DMS153 (cell line): Measurements from ENCODE around the gene COPG2.

ENCODE experiments used
- DNase-seq: peaks from one replicate; lab custom pipeline; 2025; lab: John Stamatoyannopoulos, UW

The COPG2 gene

DNA sequence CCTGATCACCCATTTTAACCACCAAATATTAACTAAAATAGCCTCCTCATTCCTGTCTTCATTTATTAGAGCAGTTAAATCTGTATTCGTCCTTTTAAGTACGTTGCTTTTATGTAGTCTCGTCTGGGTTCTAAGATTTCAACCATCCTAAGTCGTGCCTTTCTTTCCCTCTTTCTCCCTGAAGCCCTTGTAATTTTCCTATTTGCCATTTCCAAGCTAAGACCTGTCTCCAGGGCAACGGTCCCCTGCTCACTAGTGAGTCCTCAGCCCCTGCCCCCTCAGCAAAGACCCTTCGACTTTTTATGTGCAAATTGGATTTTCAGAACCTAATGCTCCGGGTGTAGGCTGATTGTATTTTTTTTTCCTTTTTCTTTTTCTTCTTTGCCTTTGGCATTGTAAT is 192.8 kb downstream of the COPG2 start:
- DNase-seq, result no peak

DNA sequence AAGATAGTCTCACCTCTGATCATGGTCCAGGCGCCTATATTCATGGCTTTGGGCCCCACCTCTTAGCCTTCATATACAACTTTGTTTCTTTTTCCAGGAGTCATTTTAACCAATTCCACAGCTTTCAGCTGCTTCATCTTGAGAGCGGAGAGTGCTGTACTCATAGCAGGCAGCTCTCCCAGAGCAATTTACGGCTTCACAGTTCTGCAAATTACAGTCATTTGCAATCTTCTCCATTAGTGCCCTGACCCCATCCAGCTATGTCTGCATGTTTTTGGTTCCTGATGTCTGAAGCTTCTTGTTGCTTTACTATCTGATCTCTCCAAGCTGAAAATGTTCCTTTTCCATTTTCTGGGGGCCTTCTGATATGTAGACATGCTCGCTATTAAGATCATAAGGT is 194.7 kb downstream of the COPG2 start:
- no peak for DNase-seq

GRCh38 chr7:130473289-130473688 is 195.3 kb downstream of the COPG2 start:
- DNase-seq, result no peak

- no peak for DNase-seq
Measured at GRCh38 chr7:130471974-130472373, 196.6 kb downstream of the COPG2 start.

- no peak for DNase-seq
Measured at GRCh38 chr7:130468612-130469011, 199.9 kb downstream of the COPG2 start.

GRCh38 chr7:130463553-130464434 is 204.8 kb downstream of the COPG2 start:
- DNase-seq, result no peak

- no peak for DNase-seq
Measured at GRCh38 chr7:130461272-130461671, 207.3 kb downstream of the COPG2 start.

DNA sequence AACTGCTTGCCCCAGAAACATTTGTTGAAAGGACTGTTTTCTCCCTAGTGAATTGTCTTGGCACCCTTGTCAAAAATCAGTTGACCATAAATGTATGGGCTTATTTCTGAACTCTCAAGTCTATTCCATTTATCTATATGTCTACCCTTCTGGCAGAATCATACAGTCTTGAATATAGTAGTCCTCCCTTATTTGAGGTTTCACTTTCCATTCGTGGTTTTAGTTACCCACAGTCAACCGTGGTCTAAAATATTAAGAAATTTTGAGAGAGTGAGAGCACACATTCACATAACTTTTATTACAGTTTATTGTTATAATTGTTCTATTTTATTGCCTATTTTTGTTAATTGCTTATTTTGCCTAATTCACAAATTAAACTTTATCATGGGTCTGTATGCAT is 210.3 kb downstream of the COPG2 start:
- no peak for DNase-seq
